HUES64 (cell line): Measurements from ENCODE around the gene USF2.

ENCODE experiments used
- H3K27ac ChIP-seq: 2 replicates; pipeline ENCODE4 v1.7.0; 2013; ENCODE audit warnings: low read depth, low read length, inconsistent platforms
- H3K27me3 ChIP-seq: 2 replicates; pipeline ENCODE4 v1.6.1; 2013; ENCODE audit warnings: mild to moderate bottlenecking, low read length; ENCODE audit not compliant: insufficient read depth
- H3K36me3 ChIP-seq: 2 replicates; pipeline ENCODE4 v1.6.1; 2013; ENCODE audit warnings: mild to moderate bottlenecking, low read length; ENCODE audit not compliant: insufficient read depth
- H3K4me1 ChIP-seq: 2 replicates; pipeline ENCODE4 v1.6.1; 2013; ENCODE audit warnings: mild to moderate bottlenecking, low read length, moderate library complexity; ENCODE audit not compliant: insufficient read depth
- H3K4me3 ChIP-seq: 2 replicates; pipeline ENCODE4 v1.5.1; 2013; ENCODE audit warnings: mild to moderate bottlenecking, low read length, moderate library complexity
- H3K9ac ChIP-seq: 2 replicates; pipeline ENCODE4 v1.6.1; 2013; ENCODE audit warnings: mild to moderate bottlenecking, low read depth, low read length
- H3K9me3 ChIP-seq: 2 replicates; pipeline ENCODE4 v1.6.1; 2013; ENCODE audit warnings: low read depth, low read length; ENCODE audit not compliant: insufficient read depth
- WGBS: fragments of 150-250, 120-280 bp; methylation state at CpG from one replicate; pipeline ENCODE4 v1.1.7; 2013; ENCODE audit warnings: missing lambda C conversion rate; 5-methylcytosine and 5-hydroxymethylcytosine counted together

USF2 gene

GRCh38 chr19:35247526-35248309 lies 21.0 kb upstream of the USF2 start:
- Histone ChIP-seq H3K27ac (peak overlapping the region; percentile 100), H3K4me1 (peaks cover 12% of the 10 kb centered on the region), H3K9me3 (no peaks in the 10 kb centered on the region), H3K27me3 (no peaks in the 10 kb centered on the region), H3K4me3 (peak overlapping the region; percentile 80), H3K9ac (peak overlapping the region; percentile 99), H3K36me3 (peaks cover 24% of the 10 kb centered on the region)
- WGBS: 1% methylated on average over 42 of the region's 42 CpGs

GRCh38 chr19:35248310-35249145 lies 20.2 kb upstream of the USF2 start, which contains the start of gene LSR:
Gene LSR, plus strand, starts transcription at chr19:35249002. Its CDS starts 21 bp downstream, at chr19:35249023.
- peak within 1 kb of the TSS; percentile 100 for H3K27ac ChIP-seq
- H3K4me1 ChIP-seq: peaks cover 15% of the 10 kb centered on the region
- peak within 1 kb of the TSS; percentile 99 for H3K9ac ChIP-seq
- WGBS: under 1% methylated on average over 69 of the region's 69 CpGs
- H3K27me3 ChIP-seq: no peaks in the 10 kb centered on the region
- peaks cover 29% of the 10 kb centered on the region for H3K36me3 ChIP-seq
- H3K9me3 ChIP-seq: no peaks in the 10 kb centered on the region
- H3K4me3 ChIP-seq: peak within 1 kb of the TSS; percentile 80

- peak overlapping the region; percentile 99 for H3K9ac ChIP-seq
- no peaks in the 10 kb centered on the region for H3K27me3 ChIP-seq
- under 1% methylated on average over 37 of the region's 39 CpGs for WGBS
Observed at GRCh38 chr19:35249146-35249847, 19.5 kb upstream of the USF2 start.

GRCh38 chr19:35249848-35250711 lies 18.7 kb upstream of the USF2 start:
- Histone ChIP-seq H3K4me3 (peak overlapping the region; percentile 80), H3K27ac (no peak overlapping the region), H3K36me3 (peaks cover 43% of the 10 kb centered on the region), H3K27me3 (no peaks in the 10 kb centered on the region), H3K4me1 (peaks cover 18% of the 10 kb centered on the region), H3K9ac (peak overlapping the region; percentile 99; the same call in 1 of the 2 replicates), H3K9me3 (no peaks in the 10 kb centered on the region)
- WGBS: 86% methylated on average over 34 of the region's 34 CpGs

More at GRCh38 chr19:35249146-35249847, 19.5 kb upstream of the USF2 start:
- Histone ChIP-seq H3K4me1 (peaks cover 18% of the 10 kb centered on the region), H3K36me3 (peaks cover 35% of the 10 kb centered on the region), H3K27ac (peak overlapping the region; percentile 100), H3K9me3 (no peaks in the 10 kb centered on the region), H3K4me3 (peak overlapping the region; percentile 80)

- Histone ChIP-seq H3K9ac (no peak overlapping the region), H3K27ac (no peak overlapping the region), H3K27me3 (no peaks in the 10 kb centered on the region), H3K4me3 (no peak overlapping the region), H3K9me3 (no peaks in the 10 kb centered on the region), H3K36me3 (peaks cover 54% of the 10 kb centered on the region), H3K4me1 (peaks cover 18% of the 10 kb centered on the region)
- WGBS: 94% methylated on average over 2 of the region's 2 CpGs
Observed at GRCh38 chr19:35251456-35251855, 17.3 kb upstream of the USF2 start.

- H3K9ac ChIP-seq: no peak overlapping the region
- H3K36me3 ChIP-seq: peaks cover 70% of the 10 kb centered on the region
- H3K27ac ChIP-seq: peak overlapping the region; percentile 80; the same call in 1 of the 2 replicates
- no peak overlapping the region; the same call in 1 of the 2 replicates for H3K4me3 ChIP-seq
- H3K4me1 ChIP-seq: peaks cover 9% of the 10 kb centered on the region
- 76% methylated on average over 9 of the region's 9 CpGs for WGBS
- H3K27me3 ChIP-seq: no peaks in the 10 kb centered on the region
- no peaks in the 10 kb centered on the region for H3K9me3 ChIP-seq
Observed at GRCh38 chr19:35253316-35254286, 15.2 kb upstream of the USF2 start.

- peaks cover 9% of the 10 kb centered on the region for H3K4me1 ChIP-seq
- WGBS: 95% methylated on average over 17 of the region's 17 CpGs
- no peaks in the 10 kb centered on the region for H3K27me3 ChIP-seq
- no peak overlapping the region for H3K4me3 ChIP-seq
- H3K36me3 ChIP-seq: peaks cover 78% of the 10 kb centered on the region
- no peaks in the 10 kb centered on the region for H3K9me3 ChIP-seq
- no peak overlapping the region for H3K9ac ChIP-seq
- H3K27ac ChIP-seq: peak overlapping the region; percentile 46; the same call in 1 of the 2 replicates
Observed at GRCh38 chr19:35254341-35255297, 14.1 kb upstream of the USF2 start.

- Histone ChIP-seq H3K27ac (no peak overlapping the region), H3K9ac (no peak overlapping the region), H3K4me1 (peaks cover 6% of the 10 kb centered on the region), H3K27me3 (no peaks in the 10 kb centered on the region), H3K9me3 (no peaks in the 10 kb centered on the region), H3K4me3 (no peak overlapping the region), H3K36me3 (peaks cover 76% of the 10 kb centered on the region)
- WGBS: 92% methylated on average over 2 of the region's 2 CpGs
Observed at GRCh38 chr19:35256566-35256965, 12.2 kb upstream of the USF2 start.

GRCh38 chr19:35257113-35257461 lies 11.7 kb upstream of the USF2 start:
- peaks cover 6% of the 10 kb centered on the region for H3K4me1 ChIP-seq
- 91% methylated on average over 9 of the region's 9 CpGs for WGBS
- no peaks in the 10 kb centered on the region for H3K27me3 ChIP-seq
- no peak overlapping the region for H3K27ac ChIP-seq
- no peaks in the 10 kb centered on the region for H3K9me3 ChIP-seq
- H3K36me3 ChIP-seq: peaks cover 78% of the 10 kb centered on the region
- no peak overlapping the region for H3K4me3 ChIP-seq
- no peak overlapping the region for H3K9ac ChIP-seq
